HG03060 (cell line): ENCODE results near the gene COQ8A.

ENCODE experiments used
- ATAC-seq: cut with Tn5 transposase; IDR thresholded peaks from one replicate; pipeline ENCODE4 v1.9.1; 2021; ENCODE audit warnings: low read depth, moderate number of reproducible peaks; ENCODE audit not compliant: unreplicated experiment

The COQ8A gene

GRCh38 chr1:226940029-226940805, at the start of gene COQ8A:
Gene COQ8A (plus strand): TSS chr1:226940294. CDS start chr1:226961386, 21,092 bp downstream.
- ATAC-seq: peak; percentile 94

GRCh38 chr1:226890331-226891108, 49.6 kb upstream of the COQ8A start:
- ATAC-seq: no peak

GRCh38 chr1:226891346-226891745, 48.7 kb upstream of the COQ8A start:
- no peak for ATAC-seq

- ATAC-seq: no peak
Measured at GRCh38 chr1:226891846-226892523, 48.1 kb upstream of the COQ8A start.

- ATAC-seq: no peak
Measured at GRCh38 chr1:226892524-226892875, 47.6 kb upstream of the COQ8A start.

GRCh38 chr1:226893936-226894335, 46.2 kb upstream of the COQ8A start:
- ATAC-seq: no peak

GRCh38 chr1:226894826-226895225, 45.3 kb upstream of the COQ8A start:
- no peak for ATAC-seq

- ATAC-seq: no peak
Measured at GRCh38 chr1:226895644-226896043, 44.5 kb upstream of the COQ8A start.

GRCh38 chr1:226898246-226898645, 41.8 kb upstream of the COQ8A start:
- ATAC-seq: no peak

- ATAC-seq: no peak
Measured at GRCh38 chr1:226901421-226901820, 38.7 kb upstream of the COQ8A start.

- ATAC-seq: no peak
Measured at GRCh38 chr1:226902601-226903000, 37.5 kb upstream of the COQ8A start.

- ATAC-seq: no peak
Measured at GRCh38 chr1:226903819-226904716, 36.0 kb upstream of the COQ8A start.

- no peak for ATAC-seq
Measured at GRCh38 chr1:226904772-226905171, 35.3 kb upstream of the COQ8A start.

GRCh38 chr1:226908419-226908818, 31.7 kb upstream of the COQ8A start:
- no peak for ATAC-seq

- ATAC-seq: no peak
Measured at GRCh38 chr1:226908913-226909312, 31.2 kb upstream of the COQ8A start.

GRCh38 chr1:226912587-226913176, 27.4 kb upstream of the COQ8A start:
- ATAC-seq: no peak

- peak; percentile 12 for ATAC-seq
Measured at GRCh38 chr1:226915672-226915995, 24.5 kb upstream of the COQ8A start.

- ATAC-seq: no peak
Measured at GRCh38 chr1:226916497-226916896, 23.6 kb upstream of the COQ8A start.

GRCh38 chr1:226919587-226919986, 20.5 kb upstream of the COQ8A start:
- no peak for ATAC-seq

- ATAC-seq: no peak
Measured at GRCh38 chr1:226919995-226920394, 20.1 kb upstream of the COQ8A start.
